ENCODE measurements around the gene WDR53. TPM values are rescaled to one million over a fixed set of nuclear protein-coding genes. Genes with fewer than 3 reads are reported as not detected.

WDR53 gene
- total RNA-seq, 1 donor from 2014 or later, result 22.2 TPM

DNA sequence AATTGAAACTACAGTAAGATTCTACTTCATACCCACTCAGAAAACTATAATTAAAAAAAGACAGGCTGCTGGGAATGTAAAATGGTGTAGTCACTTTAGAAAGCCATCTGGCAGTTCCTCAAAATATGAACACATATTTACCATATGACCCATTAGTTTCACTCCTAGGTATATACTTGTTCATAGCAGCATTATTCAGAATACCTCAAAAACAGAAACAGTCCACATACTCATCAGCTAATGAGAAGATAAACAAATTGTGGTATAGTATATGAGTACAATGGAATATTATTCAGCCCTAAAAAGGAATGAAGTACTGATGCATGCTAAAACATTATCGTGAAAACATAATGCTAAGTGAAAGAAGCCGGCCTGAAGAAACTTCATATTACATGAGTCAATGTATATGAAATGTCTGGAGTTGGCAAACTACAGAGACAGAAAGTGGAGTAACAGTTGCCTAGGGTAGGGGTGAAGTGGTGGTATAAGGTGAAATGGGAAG, 23.8 kb downstream of the WDR53 start:
- TF ChIP-seq, protein P1, sequence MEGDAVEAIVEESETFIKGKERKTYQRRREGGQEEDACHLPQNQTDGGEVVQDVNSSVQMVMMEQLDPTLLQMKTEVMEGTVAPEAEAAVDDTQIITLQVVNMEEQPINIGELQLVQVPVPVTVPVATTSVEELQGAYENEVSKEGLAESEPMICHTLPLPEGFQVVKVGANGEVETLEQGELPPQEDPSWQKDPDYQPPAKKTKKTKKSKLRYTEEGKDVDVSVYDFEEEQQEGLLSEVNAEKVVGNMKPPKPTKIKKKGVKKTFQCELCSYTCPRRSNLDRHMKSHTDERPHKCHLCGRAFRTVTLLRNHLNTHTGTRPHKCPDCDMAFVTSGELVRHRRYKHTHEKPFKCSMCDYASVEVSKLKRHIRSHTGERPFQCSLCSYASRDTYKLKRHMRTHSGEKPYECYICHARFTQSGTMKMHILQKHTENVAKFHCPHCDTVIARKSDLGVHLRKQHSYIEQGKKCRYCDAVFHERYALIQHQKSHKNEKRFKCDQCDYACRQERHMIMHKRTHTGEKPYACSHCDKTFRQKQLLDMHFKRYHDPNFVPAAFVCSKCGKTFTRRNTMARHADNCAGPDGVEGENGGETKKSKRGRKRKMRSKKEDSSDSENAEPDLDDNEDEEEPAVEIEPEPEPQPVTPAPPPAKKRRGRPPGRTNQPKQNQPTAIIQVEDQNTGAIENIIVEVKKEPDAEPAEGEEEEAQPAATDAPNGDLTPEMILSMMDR (IDR thresholded peaks at IDR 0.05; ENCODE audit: unreplicated experiment), result no peak
- no peak overlapping the region for H3K27ac Mint-ChIP-seq (ENCODE audit: unreplicated experiment)
- H3K27me3 Mint-ChIP-seq (ENCODE audit: unreplicated experiment), result no peaks in the 10 kb centered on the region
- no peaks in the 10 kb centered on the region for H3K4me1 Mint-ChIP-seq (ENCODE audit: unreplicated experiment)
- peaks cover 10% of the 10 kb centered on the region for H3K9me3 Mint-ChIP-seq (ENCODE audit: unreplicated experiment)
- DNase-seq (ENCODE audit: low spot score), result no peak
- peaks cover 9% of the 10 kb centered on the region for H3K36me3 Mint-ChIP-seq (ENCODE audit: low read depth, unreplicated experiment)
- H3K4me3 Mint-ChIP-seq (ENCODE audit: unreplicated experiment), result no peak overlapping the region

DNA sequence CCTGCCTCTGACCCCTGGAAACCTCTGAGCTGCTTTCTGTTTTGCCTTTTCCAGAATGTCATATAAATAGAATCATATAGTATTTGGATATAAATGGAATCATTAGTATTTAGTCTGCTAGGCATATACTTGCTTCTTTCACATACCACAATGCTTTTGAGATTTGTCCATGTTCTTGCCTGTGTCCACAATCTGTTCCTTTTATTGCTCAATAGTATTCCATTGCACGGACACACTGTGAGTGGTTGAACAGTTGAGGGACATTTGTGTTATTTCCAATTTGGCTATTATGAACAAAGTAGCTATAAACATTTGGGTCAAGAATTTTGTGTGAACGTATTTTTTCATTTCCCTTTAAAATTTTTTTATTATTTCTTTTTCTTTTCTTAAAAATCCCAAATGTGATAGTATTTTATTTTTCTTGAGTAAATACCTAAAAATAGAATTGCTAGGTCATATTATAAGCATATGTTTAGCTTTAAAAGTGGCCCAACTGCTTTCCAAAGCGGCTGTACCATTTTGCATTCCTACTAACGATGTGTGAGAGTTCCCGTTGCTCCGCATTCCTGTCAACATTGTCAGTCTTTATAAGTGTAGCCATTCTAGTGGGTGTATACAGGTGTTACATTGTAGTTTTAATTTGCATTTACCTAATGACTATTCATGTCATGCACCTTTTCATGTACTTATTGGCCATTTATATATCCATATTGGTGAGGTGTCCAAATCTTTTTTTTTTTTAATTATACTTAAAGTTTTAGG, 26.5 kb downstream of the WDR53 start:
- Mint-ChIP-seq H3K27me3 (ENCODE audit: unreplicated experiment) (no peaks in the 10 kb centered on the region), H3K36me3 (ENCODE audit: low read depth, unreplicated experiment) (no peaks in the 10 kb centered on the region), H3K4me1 (ENCODE audit: unreplicated experiment) (no peaks in the 10 kb centered on the region), H3K27ac (ENCODE audit: unreplicated experiment) (no peak overlapping the region), H3K9me3 (ENCODE audit: unreplicated experiment) (no peaks in the 10 kb centered on the region), H3K4me3 (ENCODE audit: unreplicated experiment) (no peak overlapping the region)
- TF ChIP-seq, protein P1 (IDR thresholded peaks at IDR 0.05; ENCODE audit: unreplicated experiment), result no peak
- DNase-seq (ENCODE audit: low spot score), result no peak

GRCh38 chr3:196537319-196537984, 30.9 kb downstream of the WDR53 start:
- H3K4me3 Mint-ChIP-seq (ENCODE audit: unreplicated experiment), result no peak overlapping the region
- TF ChIP-seq, protein P1 (IDR thresholded peaks at IDR 0.05; ENCODE audit: unreplicated experiment), result peak; percentile 81
- DNase-seq (ENCODE audit: low spot score), result peak; percentile 51
- peaks cover 2% of the 10 kb centered on the region for H3K27me3 Mint-ChIP-seq (ENCODE audit: unreplicated experiment)
- H3K27ac Mint-ChIP-seq (ENCODE audit: unreplicated experiment), result no peak overlapping the region
- H3K4me1 Mint-ChIP-seq (ENCODE audit: unreplicated experiment), result peaks cover 10% of the 10 kb centered on the region
- no peaks in the 10 kb centered on the region for H3K36me3 Mint-ChIP-seq (ENCODE audit: low read depth, unreplicated experiment)
- no peaks in the 10 kb centered on the region for H3K9me3 Mint-ChIP-seq (ENCODE audit: unreplicated experiment)

DNA sequence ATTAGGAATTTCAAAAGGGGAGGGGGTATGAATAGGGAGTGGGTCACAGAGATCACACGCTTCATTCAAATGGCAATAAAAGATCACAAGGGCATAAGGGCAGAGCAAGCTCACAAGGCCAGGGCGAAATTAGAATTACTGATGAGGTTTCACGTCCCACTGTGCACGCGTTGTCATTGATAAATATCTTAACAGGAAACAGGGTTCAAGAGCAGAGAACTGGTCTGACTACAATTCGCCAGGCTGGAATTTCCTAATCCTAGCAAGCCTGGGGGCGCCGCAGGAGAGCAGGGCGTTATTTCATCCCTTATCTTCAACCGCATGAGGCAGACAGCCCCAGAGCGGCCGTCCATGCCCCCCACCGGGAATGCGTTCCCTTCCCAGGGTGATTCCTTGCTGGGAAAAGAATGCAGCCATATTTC, 35.1 kb downstream of the WDR53 start:
- peaks cover 6% of the 10 kb centered on the region for H3K9me3 Mint-ChIP-seq (ENCODE audit: unreplicated experiment)
- peak overlapping the region; percentile 33 for H3K4me3 Mint-ChIP-seq (ENCODE audit: unreplicated experiment)
- DNase-seq (ENCODE audit: low spot score), result no peak
- H3K36me3 Mint-ChIP-seq (ENCODE audit: low read depth, unreplicated experiment), result peaks cover 6% of the 10 kb centered on the region
- TF ChIP-seq, protein P1 (IDR thresholded peaks at IDR 0.05; ENCODE audit: unreplicated experiment), result no peak
- H3K4me1 Mint-ChIP-seq (ENCODE audit: unreplicated experiment), result peaks cover 10% of the 10 kb centered on the region
- peaks cover 2% of the 10 kb centered on the region for H3K27me3 Mint-ChIP-seq (ENCODE audit: unreplicated experiment)
- no peak overlapping the region for H3K27ac Mint-ChIP-seq (ENCODE audit: unreplicated experiment)

- TF ChIP-seq, protein P1 (IDR thresholded peaks at IDR 0.05; ENCODE audit: unreplicated experiment), result no peak
- peaks cover 6% of the 10 kb centered on the region for H3K9me3 Mint-ChIP-seq (ENCODE audit: unreplicated experiment)
- DNase-seq (ENCODE audit: low spot score), result no peak
Measured at GRCh38 chr3:196531418-196531817, 36.9 kb downstream of the WDR53 start.

More at GRCh38 chr3:196531418-196531817, 36.9 kb downstream of the WDR53 start:
- H3K36me3 Mint-ChIP-seq (ENCODE audit: low read depth, unreplicated experiment), result peaks cover 6% of the 10 kb centered on the region
- H3K27me3 Mint-ChIP-seq (ENCODE audit: unreplicated experiment), result peaks cover 5% of the 10 kb centered on the region
- no peak overlapping the region for H3K4me3 Mint-ChIP-seq (ENCODE audit: unreplicated experiment)
- H3K4me1 Mint-ChIP-seq (ENCODE audit: unreplicated experiment), result peaks cover 10% of the 10 kb centered on the region
- no peak overlapping the region for H3K27ac Mint-ChIP-seq (ENCODE audit: unreplicated experiment)
